ENCODE results near the gene HOXC9. TPM values are rescaled to one million over a fixed set of nuclear protein-coding genes. Genes with fewer than 3 reads are reported as not detected.

HOXC9 gene
- total RNA-seq, 1 donor from 2014 or later = not detected

DNA sequence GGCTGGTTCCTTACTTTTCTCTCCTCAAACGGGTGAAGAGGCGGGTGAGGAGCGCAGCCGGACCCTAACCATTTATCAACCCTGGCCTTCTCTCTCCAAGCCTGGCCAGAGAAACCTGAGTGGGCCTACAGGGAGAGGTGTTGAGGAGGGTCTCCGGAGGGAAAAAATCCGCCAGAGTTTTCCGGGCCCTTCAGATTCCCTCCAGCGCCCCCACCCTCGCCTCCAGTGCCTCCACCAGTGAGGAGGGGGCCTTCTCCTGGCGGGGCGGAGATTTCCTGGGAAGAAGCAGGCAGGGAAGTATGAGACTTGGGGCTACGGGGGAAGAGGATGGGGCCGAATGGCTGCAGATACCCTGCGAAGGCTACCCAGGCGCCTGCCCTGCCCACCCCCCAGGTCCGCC lies 31.5 kb downstream of the HOXC9 start:
- intact Hi-C loops (cut with DNase I) = no loop called here

DNA sequence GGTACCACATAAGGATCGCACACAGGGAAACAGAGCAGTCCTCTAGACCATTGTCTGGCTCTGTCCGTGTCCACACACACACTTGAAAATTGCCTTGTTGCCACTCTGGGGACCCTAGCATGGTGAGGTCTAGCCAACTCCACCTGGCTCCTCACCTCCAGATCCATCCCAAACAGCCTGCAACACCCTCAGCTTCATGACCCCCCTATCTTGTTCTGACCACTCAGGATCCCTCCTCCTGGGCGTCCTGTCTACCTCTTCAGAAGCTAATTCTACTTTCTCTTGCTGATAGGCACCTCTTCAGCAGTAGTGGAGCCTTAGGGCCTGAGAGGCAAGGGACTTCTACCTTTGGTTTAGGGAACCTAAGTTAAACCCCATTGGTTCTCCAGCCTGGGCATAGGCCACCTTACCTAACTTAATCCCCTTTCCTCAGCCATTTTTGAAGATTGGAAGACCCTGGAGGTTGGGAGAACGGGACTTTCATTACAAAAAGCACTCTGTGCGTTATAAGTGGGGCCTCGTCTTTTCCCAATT lies 32.2 kb downstream of the HOXC9 start:
- no peak for ATAC-seq
- intact Hi-C loops (cut with DNase I) = no loop called here
- no peak for DNase-seq (ENCODE audit: missing footprints)

More for the DNA sequence above, 31.5 kb downstream of the HOXC9 start:
- ATAC-seq = no peak
- no peak for DNase-seq (ENCODE audit: missing footprints)

DNA sequence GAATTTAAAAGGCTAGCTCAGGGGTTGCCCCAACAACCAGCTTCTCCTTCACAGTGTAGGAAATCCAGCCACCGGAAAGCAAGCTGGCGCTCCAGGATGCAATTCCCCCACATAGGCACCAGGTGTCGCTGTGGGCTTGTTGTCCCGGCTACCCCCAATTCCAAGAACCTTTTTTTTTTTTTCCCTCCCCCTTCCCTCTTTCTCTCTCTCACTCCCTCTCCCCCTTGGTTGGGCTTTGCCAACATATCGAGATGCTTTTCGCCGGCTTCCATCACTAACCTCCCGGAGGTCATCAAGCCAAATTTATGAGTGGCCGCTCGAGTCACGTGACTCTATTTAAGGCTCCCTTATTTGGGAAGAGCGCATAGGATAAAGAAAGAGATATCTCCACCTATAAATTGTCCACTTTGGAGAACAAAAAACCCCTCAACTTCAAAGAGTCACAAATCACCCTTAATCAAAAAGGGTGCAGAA lies 32.7 kb downstream of the HOXC9 start, which contains the start of gene HOXC5:
HOXC5 (plus strand) TSS at position 424 of the 474 bp plus-strand sequence. CDS start 73 bp downstream, outside the sequence.
- intact Hi-C loops (cut with DNase I) = no loop called here
- no peak for ATAC-seq
- peak; percentile 73 for DNase-seq (ENCODE audit: missing footprints)

DNA sequence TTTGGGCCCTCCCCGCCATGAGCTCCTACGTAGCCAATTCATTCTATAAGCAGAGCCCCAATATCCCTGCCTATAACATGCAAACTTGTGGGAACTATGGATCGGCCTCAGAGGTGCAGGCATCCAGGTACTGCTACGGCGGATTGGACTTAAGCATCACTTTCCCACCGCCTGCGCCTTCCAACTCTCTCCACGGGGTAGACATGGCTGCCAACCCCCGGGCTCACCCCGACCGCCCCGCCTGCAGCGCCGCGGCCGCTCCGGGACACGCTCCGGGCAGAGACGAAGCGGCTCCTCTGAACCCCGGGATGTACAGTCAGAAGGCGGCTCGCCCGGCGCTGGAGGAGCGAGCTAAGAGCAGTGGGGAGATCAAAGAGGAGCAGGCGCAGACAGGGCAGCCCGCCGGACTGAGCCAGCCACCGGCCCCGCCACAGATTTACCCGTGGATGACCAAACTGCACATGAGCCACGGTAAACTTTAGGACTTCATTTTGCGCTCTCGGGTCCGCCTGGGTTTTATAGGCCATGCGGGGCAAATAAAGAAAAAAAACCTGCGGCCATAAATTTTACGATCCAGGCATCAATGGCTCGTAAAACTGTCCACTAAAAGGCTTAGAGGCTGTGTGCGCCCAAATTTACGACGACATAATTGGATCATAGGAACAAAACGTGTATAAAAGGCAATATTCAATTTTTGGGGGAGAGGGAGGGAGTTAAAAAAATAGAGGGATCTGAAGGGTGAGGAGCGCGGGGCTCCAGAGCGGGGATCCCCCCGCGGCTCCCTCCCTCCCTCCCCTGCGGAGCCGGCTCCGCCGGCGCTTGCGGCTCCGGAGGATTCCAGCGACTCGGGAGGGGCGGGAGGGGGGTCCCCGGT lies 33.4 kb downstream of the HOXC9 start:
- ATAC-seq = no peak
- intact Hi-C loops (cut with DNase I) = no loop called here
- no peak for DNase-seq (ENCODE audit: missing footprints)

DNA sequence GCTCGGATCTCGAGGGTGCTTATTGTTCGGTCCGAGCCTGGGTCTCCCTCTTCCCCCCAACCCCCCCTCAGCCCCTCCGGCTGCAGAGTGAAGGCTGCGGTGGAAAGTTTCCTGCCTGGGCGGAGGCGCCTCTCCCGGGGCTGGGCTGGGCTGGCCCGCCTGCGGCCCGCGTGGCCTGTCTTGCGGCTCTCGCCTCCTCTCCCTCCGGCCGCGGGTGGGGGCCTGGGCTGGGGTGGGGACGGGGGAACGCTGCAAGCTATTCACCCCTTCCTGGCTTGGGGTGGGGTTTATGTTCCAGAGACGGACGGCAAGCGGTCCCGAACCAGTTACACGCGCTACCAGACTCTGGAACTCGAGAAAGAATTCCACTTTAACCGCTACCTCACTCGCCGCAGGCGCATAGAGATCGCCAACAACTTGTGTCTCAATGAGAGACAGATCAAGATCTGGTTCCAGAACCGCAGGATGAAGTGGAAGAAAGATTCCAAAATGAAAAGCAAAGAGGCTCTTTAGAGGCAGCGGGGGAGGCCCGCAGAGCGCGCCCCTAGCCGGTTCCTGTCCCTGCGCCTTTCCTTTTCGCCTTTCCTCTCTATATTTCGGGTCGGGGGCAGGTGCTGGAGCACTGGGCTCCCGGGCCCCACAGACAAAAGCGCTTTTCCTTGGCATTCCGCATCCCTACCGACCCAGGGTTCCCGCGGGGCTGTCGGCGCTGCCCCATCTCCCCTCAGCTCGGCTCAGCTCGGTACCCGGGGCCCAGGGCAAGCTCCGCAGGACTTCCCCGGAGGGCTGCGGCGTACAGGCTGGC lies 34.2 kb downstream of the HOXC9 start:
- no peak for DNase-seq (ENCODE audit: missing footprints)
- no peak for ATAC-seq
- intact Hi-C loops (cut with DNase I) = no loop called here

DNA sequence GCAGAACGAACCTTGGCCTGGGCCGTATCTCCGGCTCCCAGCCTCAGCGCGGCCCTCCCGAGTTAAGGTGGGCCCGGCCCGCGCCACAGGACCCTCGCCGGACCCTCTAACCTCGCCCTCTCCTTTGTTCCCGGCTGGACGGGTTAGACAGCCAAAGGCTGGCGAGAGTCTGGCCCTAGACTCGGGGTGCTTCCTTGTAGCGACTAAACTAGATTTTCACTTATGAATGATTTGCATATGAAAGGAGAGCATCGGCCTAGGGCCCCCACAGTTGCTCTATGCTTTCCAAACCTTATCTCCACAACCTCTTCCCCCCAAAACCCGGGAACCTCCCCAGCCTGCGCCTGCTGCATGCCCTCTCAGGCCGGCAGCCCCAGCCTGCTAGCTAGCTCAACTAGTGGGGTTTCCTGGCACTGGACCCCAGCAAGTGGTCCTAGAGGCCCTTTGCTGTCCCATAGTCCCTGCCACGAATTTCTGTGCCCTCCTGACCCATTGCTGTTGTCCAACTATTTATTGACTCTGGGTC lies 34.9 kb downstream of the HOXC9 start:
- DNase-seq (ENCODE audit: missing footprints) = no peak
- intact Hi-C loops (cut with DNase I) = no loop called here
- no peak for ATAC-seq

DNA sequence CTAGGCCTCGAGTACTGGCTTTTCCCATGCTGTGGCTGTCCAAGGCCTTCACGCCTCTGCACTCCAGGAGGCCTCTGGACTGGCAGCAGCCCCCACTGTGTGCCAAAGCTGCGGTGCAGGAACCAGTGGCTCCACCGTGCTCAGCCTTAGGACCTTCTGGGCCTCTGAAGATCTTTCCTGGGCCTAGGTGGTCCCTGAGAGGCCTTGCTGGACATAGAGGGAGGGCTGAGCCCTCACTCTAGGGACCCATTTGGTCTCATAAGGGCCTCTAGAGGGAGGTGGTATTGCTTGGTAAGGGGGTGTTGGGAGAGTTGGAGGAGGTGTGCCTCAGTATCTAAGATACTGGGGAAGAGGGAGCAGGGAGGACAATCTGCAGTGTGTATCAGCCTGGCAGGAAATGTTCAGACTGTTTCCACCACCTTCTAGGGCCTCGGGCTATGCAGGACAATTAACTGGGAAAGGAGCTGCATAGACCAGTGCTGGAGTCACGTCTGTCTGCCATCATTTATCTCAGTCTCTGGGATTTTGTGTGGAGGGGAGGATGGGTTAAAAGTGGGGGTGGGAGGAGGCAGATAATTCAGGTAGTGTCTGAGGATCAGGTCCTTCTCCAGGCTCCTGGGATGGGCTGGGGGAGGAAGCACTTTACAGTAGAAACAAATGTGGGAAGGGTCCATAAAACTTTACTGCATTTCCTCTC lies 35.8 kb downstream of the HOXC9 start:
- no peak for ATAC-seq
- intact Hi-C loops (cut with DNase I) = no loop called here
- no peak for DNase-seq (ENCODE audit: missing footprints)

DNA sequence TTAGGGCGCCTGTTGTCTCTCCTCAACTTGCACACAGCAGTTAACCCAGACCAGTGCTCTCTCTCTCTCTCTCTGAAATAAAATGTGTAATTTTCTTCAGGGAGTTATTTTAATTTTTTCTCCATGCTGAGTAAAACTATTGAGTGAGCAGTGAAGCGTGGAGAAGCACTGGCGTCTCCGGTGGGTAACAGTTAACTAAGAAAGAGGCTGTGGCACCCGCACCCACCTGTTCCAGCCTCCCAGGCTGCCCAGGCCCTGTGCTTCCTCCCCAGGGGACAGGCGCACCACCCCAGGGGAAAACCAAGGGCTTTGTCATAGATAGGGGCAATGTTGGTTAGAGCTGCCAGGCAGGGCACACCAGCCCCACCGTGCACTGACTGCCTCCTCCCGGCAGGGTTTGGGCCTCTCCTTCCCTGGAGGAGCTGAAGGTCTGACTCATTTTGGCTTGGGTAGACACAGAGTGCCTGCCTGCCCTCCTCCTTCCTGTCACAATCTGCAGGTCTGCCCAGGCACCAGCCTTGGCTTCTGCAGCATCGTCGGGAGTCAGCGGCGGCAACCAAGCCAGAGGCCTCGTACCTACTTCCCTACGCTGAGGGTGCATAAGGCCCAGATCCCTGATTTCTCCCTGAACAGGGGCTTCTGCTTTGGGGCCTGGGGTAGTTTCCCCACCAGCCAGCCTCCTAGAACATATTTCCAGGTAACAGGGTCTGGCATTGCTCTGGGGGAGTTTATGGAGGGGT lies 36.8 kb downstream of the HOXC9 start:
- intact Hi-C loops (cut with DNase I) = no loop called here
- DNase-seq (ENCODE audit: missing footprints) = no peak
- ATAC-seq = no peak

DNA sequence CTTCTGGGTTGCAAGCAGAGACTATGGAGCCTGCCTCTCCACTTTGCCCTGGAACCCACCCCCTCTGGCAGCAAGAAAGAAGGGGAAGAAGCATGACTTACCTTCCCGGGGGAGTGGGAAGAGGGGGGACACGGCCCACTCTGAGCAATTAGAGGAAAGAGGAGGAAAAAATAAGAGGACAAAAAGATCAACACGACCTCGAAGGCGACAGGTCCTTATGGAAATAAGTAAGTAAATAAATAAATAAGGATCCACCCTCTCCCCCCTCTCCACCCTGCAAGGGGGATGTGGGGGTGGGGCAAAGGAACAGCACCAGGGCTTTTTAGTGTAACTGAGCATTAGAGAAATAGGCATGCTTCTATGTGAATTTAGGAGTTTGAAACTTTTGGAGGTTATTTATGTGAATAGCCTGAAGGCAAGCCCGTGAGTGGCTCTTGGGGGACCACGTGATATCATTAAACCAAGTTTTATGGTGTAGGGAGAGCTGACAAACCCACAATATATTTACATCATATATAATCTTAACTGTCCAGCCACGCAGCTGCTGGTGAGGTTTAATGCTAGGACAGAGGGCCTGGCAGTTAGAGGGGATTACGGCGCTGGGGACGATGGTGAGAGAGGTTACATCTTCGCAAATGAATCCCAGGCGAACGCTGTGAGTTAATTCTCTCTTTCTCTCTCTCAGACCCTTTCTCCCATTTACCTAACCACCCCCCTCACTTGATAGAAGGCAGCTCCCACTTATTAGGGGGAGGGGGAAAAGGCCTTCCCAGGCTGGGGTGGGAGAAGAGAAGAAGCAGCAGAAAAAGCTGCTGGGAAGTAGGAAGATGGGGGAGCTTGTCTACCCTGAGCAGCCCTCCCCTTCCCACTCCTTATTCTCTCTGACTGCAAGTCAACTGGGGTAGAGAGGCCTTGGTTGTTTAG lies 37.7 kb downstream of the HOXC9 start:
- intact Hi-C loops (cut with DNase I) = no loop called here
- no peak for ATAC-seq

DNA sequence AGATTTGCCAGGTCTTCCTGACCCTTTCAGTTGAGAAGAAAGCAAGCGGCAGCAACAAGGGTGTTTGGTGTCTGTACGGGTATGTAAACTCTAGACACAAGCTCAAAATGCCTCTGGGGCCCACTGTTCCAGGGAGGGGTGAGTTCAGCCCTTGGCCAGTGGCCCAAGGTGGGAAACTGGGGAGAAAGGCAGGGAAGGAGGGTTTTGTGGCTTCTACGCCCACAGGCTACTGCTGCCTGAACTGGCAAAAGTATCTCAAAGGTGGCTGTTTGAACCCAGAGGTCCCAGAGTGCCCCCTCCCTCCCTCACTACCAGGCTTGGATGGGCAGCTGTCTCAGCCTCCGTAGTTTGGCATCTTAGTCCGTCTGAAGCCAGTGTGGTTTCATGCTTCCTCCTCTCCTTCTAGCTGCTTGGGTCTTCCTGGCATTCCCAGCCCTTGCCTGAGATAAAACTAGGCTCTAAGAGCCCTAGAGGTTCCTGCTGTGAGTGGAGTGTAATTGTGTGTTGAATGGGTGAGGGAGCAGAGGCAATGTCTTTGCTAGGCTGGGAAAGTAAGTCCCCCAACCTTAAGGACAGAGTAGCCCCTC lies 38.4 kb downstream of the HOXC9 start:
- intact Hi-C loops (cut with DNase I) = no loop called here
- no peak for DNase-seq (ENCODE audit: missing footprints)
- no peak for ATAC-seq

More for the DNA sequence above, 37.7 kb downstream of the HOXC9 start:
- DNase-seq (ENCODE audit: missing footprints) = no peak

DNA sequence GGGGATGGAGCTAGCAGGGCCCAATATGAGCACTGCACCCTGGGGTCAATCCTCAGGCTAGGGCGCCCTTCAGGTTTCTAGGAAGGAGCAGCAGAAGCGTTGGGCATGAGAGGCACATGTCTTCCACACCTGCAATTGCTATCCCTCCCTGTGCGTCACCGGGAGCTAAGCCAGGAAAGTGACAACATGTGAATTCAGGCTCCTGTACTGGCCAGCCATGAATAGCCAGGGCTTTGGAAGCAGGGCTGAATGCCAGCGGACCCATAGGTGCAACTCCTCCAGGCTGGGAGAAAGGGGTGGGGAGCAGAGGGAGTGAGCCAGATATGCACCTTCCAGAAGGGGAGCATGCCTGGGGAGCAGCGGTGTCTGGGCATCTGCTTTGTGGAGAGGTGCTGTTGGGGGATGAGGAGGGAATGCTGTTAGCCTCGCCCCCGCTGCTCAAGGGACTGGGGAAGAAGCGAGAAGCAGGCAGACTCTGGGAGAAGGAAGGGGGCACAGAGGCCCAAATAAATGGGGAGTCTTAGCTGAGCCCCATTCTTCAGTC lies 39.0 kb downstream of the HOXC9 start:
- intact Hi-C loops (cut with DNase I) = no loop called here
- ATAC-seq = no peak
- no peak for DNase-seq (ENCODE audit: missing footprints)

DNA sequence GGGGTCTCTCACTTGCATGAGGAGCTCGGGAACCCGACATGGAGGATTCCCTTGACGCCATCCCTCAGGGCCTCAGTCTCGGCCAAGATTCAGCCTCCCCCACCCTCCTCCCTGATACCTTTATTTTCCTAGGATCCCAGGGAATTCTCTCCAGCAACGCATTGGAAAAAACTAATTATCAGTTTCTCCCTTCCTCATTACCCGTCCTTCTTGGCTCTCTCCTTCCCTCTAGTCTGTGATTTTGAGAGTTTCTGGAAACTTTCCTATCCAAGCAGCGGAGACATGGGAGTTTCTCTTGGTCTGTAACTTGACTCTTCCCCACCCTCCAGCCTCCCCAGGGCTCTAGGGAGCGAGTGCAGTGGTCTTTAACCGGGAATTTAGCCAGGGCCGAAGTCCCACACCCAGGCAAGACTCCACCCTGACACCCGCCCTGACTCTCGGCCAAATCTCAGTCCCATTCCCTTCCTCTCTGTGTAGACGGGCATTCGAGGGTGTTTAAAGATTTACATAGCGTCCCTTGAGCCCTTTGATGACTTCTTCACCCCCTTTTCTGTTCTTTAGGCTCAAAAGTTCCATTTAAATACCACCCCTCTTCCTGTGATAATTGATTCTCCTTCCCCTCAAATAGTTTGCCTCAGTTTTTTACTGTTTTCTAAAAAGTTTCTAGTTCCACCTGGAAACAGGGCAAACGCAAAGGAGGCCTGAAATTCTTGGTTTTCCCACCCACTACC lies 39.6 kb downstream of the HOXC9 start:
- DNase-seq (ENCODE audit: missing footprints) (no peak), ATAC-seq (peak; percentile 33)
- intact Hi-C loops (cut with DNase I) = no loop called here

DNA sequence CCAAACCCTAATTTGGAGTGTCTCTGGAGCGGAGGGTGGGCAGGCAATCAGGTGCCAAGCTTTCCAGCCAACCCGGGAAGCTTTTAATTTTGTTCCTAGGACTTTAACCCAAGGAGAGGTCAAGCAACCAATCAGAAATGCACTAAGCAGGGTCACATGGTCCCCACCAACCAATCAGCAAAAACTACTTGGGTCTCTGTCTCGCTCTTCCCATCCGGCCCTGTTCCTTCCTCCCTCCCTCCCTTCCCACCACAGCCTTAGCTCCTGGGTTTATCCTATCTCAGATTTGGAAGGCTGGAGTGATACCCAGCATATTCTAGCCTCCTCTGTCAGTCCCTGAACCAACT lies 40.2 kb downstream of the HOXC9 start:
- DNase-seq (ENCODE audit: missing footprints) = no peak
- no peak for ATAC-seq
- intact Hi-C loops (cut with DNase I) = no loop called here

DNA sequence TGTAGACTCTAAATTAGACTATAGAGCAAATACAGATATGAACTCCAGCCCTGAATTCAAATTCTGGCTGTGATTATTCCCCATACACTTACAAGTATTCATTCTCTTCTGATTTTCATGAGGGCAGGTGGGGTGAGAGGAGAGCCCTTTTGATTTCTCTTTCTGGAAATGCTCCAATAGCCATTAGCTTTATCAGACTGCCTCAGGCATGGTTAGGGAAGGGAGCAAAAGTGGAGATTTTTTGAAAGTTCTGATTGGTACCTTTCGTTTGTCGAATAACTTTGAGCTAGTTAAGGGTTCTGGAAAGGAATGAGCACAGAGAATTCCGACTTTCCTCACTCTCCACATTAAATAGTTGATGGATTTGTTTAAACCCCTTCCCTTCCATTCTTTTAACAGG lies 40.7 kb downstream of the HOXC9 start:
- intact Hi-C loops (cut with DNase I) = no loop called here
- ATAC-seq (no peak), DNase-seq (ENCODE audit: missing footprints) (no peak)

DNA sequence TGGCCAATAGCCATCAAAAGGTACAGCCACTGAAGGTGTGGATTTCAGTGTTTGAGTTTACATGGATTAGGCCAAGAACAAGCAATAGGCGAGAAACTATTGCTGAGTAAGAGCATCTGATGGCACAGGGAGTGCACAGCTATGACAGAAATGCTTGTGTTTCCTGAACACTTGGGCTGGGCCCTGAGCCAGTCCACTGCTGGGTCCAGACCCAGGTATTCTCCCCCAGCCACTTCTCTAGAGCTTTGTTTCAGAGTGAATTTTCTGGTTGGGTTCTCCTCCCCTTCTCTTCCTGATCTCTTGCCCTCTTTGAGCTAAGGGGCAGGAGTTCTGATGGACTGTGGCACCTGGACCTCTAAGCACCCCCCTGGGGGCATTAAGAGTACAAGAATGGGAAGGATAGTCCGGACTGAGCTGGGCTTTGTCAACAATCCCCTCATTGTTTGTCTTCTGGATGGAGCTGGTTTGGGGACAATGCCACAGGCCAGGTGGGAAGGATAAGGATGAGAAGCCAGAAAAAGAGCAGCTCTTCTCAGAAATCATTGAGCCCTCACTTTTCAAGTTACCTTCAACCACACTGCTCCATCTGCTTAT lies 41.2 kb downstream of the HOXC9 start:
- intact Hi-C loops (cut with DNase I) = no loop called here
- no peak for DNase-seq (ENCODE audit: missing footprints)
- ATAC-seq = no peak

All from Right ventricle myocardium inferior (tissue), 1 donor.